Bronchial epithelial cell (primary cell): ENCODE measurements around the gene KXD1. TPM values are rescaled to one million over a fixed set of nuclear protein-coding genes. Genes with fewer than 3 reads are reported as not detected.
"Not testable (repeated sequence)": the region's sequence is repeated elsewhere in the genome, so short reads cannot be mapped to it uniquely, and the experiment has no call there.

ENCODE experiments used
- DNase-seq: peaks from one replicate; pipeline ENCODE4 v3.0.0-alpha.2; 2010; ENCODE audit warnings: low read depth
- FAIRE-seq: peaks from 2 replicates; lab custom pipeline; 2011; peaks lifted over from hg19 to GRCh38; lab: Jason Lieb, UNC
- H3K27me3 ChIP-seq: 2 replicates; pipeline ENCODE4 v1.5.1; 2011; ENCODE audit warnings: low read length; ENCODE audit not compliant: control insufficient read depth, insufficient read depth
- H3K36me3 ChIP-seq: 2 replicates; pipeline ENCODE4 v1.5.1; 2011; ENCODE audit warnings: low read length; ENCODE audit not compliant: control insufficient read depth, insufficient read depth
- H3K4me3 ChIP-seq: 2 replicates; pipeline ENCODE4 v1.5.1; 2011; ENCODE audit warnings: mild to moderate bottlenecking, low read depth, low read length, control low read depth
- CTCF ChIP-seq: IDR thresholded peaks from 2 replicates; pipeline ENCODE4 v1.5.1; 2011; ENCODE audit warnings: mild to moderate bottlenecking, moderate library complexity, low read length, control low read depth, inconsistent platforms; ENCODE audit not compliant: insufficient read depth, severe bottlenecking
- total RNA-seq: library from RNA; depleted of rRNA; stranded (reverse); fragments of >200 nt; gene quantifications from 2 replicates; pipeline ENCODE4 v1.2.1, GENCODE V29; 2014

KXD1 gene
- total RNA-seq, 1 donor from 2014 or later: 47.7 TPM

- no peak for FAIRE-seq
- Histone ChIP-seq H3K36me3 (no peaks in the 10 kb centered on the region), H3K4me3 (no peak overlapping the region), H3K27me3 (no peaks in the 10 kb centered on the region)
- no peak for DNase-seq
- no peak for TF ChIP-seq CTCF
Observed at GRCh38 chr19:18596752-18597157, 39.1 kb downstream of the KXD1 start.

GRCh38 chr19:18597809-18598660, 40.4 kb downstream of the KXD1 start:
- FAIRE-seq: no peak
- no peak for TF ChIP-seq CTCF
- no peak for DNase-seq
- Histone ChIP-seq H3K4me3 (no peak overlapping the region), H3K27me3 (no peaks in the 10 kb centered on the region), H3K36me3 (no peaks in the 10 kb centered on the region)

- FAIRE-seq (no peak), DNase-seq (no peak)
- H3K27me3 ChIP-seq: peaks cover 1% of the 10 kb centered on the region
- no peaks in the 10 kb centered on the region for H3K36me3 ChIP-seq
- no peak overlapping the region for H3K4me3 ChIP-seq
- TF ChIP-seq CTCF: no peak
Observed at GRCh38 chr19:18599485-18599884, 41.8 kb downstream of the KXD1 start.

GRCh38 chr19:18600692-18601397, 43.2 kb downstream of the KXD1 start:
- H3K27me3 ChIP-seq, FAIRE-seq, H3K36me3 ChIP-seq, H3K4me3 ChIP-seq, DNase-seq: not testable (repeated sequence)

- peaks cover 5% of the 10 kb centered on the region for H3K27me3 ChIP-seq
- no peak for TF ChIP-seq CTCF
Observed at GRCh38 chr19:18601875-18602274, 44.2 kb downstream of the KXD1 start.

GRCh38 chr19:18603255-18603957, 45.7 kb downstream of the KXD1 start:
- TF ChIP-seq CTCF: no peak
- Histone ChIP-seq H3K27me3 (peaks cover 12% of the 10 kb centered on the region), H3K36me3 (no peaks in the 10 kb centered on the region), H3K4me3 (no peak overlapping the region)
- FAIRE-seq (no peak), DNase-seq (no peak)

More at GRCh38 chr19:18601875-18602274, 44.2 kb downstream of the KXD1 start:
- Histone ChIP-seq H3K4me3 (no peak overlapping the region), H3K36me3 (no peaks in the 10 kb centered on the region)
- FAIRE-seq (no peak), DNase-seq (peak; percentile 53)
